Forelimb muscle (tissue), 1 donor: ENCODE measurements around the gene RNF11. TPM values are rescaled to one million over a fixed set of nuclear protein-coding genes. Genes with fewer than 3 reads are reported as not detected.

Experiments used
- DNase-seq: peaks from one replicate; pipeline ENCODE4 v3.0.0-alpha.2; 2013; ENCODE audit warnings: low read depth
- polyA plus RNA-seq: library from polyadenylated mRNA; unstranded; fragments of 120-200 nt; gene quantifications from one replicate; pipeline ENCODE4 v1.2.1, GENCODE V29; 2013; ENCODE audit not compliant: insufficient read length

RNF11 gene
- polyA plus RNA-seq, 1 donor, result 113 TPM

GRCh38 chr1:51295926-51296325 lies 59.9 kb downstream of the RNF11 start:
- DNase-seq, result no peak

GRCh38 chr1:51296383-51297357 lies 60.6 kb downstream of the RNF11 start:
- DNase-seq, result peak; percentile 26

GRCh38 chr1:51297401-51298321 lies 61.6 kb downstream of the RNF11 start:
- no peak for DNase-seq

GRCh38 chr1:51298322-51298705 lies 62.2 kb downstream of the RNF11 start:
- no peak for DNase-seq

GRCh38 chr1:51299185-51299885 lies 63.3 kb downstream of the RNF11 start:
- DNase-seq, result no peak

- DNase-seq, result no peak
Observed at GRCh38 chr1:51299981-51300670, 64.1 kb downstream of the RNF11 start.

- DNase-seq, result no peak
Observed at GRCh38 chr1:51301152-51301843, 65.2 kb downstream of the RNF11 start.

GRCh38 chr1:51301844-51302162 lies 65.7 kb downstream of the RNF11 start:
- no peak for DNase-seq

- DNase-seq, result no peak
Observed at GRCh38 chr1:51302270-51302669, 66.2 kb downstream of the RNF11 start.

GRCh38 chr1:51302746-51303145 lies 66.7 kb downstream of the RNF11 start:
- DNase-seq, result no peak

GRCh38 chr1:51303315-51303714 lies 67.2 kb downstream of the RNF11 start:
- no peak for DNase-seq

- DNase-seq, result no peak
Observed at GRCh38 chr1:51303751-51304251, 67.7 kb downstream of the RNF11 start.

GRCh38 chr1:51304360-51304759 lies 68.3 kb downstream of the RNF11 start:
- DNase-seq, result no peak

GRCh38 chr1:51305371-51305823 lies 69.3 kb downstream of the RNF11 start:
- no peak for DNase-seq

- DNase-seq, result no peak
Observed at GRCh38 chr1:51306950-51307349, 70.9 kb downstream of the RNF11 start.

GRCh38 chr1:51308636-51309035 lies 72.6 kb downstream of the RNF11 start:
- no peak for DNase-seq

- no peak for DNase-seq
Observed at GRCh38 chr1:51309291-51309690, 73.2 kb downstream of the RNF11 start.

- DNase-seq, result no peak
Observed at GRCh38 chr1:51310871-51311613, 75.0 kb downstream of the RNF11 start.

- DNase-seq, result no peak
Observed at GRCh38 chr1:51311826-51312225, 75.8 kb downstream of the RNF11 start.

GRCh38 chr1:51312718-51313117 lies 76.6 kb downstream of the RNF11 start:
- DNase-seq, result no peak
